OCI-LY1 (cell line): ENCODE results near the gene MAML2.

Experiments used
- H2AFZ ChIP-seq: fragments of 200-600 bp; sonication (generic), shearing (Covaris generic); 2 replicates; pipeline ENCODE4 v1.6.0; 2014; ENCODE audit warnings: antibody characterized with exemption, mild to moderate bottlenecking, low read length
- H3F3A ChIP-seq: fragments of 200-600 bp; sonication (generic), shearing (Covaris generic); 2 replicates; pipeline ENCODE4 v1.6.0; 2014; ENCODE audit warnings: mild to moderate bottlenecking, antibody characterized with exemption, low read length, moderate library complexity; ENCODE audit not compliant: insufficient read depth
- H3K27ac ChIP-seq: fragments of 200-600 bp; sonication (generic); 2 replicates; pipeline ENCODE4 v1.5.1; 2014; ENCODE audit warnings: low read length, mixed run types, mild to moderate bottlenecking, low read depth; ENCODE audit not compliant: poor library complexity, severe bottlenecking
- H3K27me3 ChIP-seq: fragments of 200-600 bp; sonication (generic); 2 replicates; pipeline ENCODE4 v1.6.0; 2014; ENCODE audit warnings: antibody characterized with exemption, mild to moderate bottlenecking, low read length, moderate library complexity; ENCODE audit not compliant: insufficient read depth
- H3K36me3 ChIP-seq: fragments of 200-600 bp; sonication (generic); 2 replicates; pipeline ENCODE4 v1.6.1; 2014; ENCODE audit warnings: mild to moderate bottlenecking, antibody characterized with exemption, low read length, moderate library complexity, mixed read lengths; ENCODE audit not compliant: insufficient read depth
- H3K4me1 ChIP-seq: fragments of 200-600 bp; sonication (generic); 2 replicates; pipeline ENCODE4 v1.5.1; 2014; ENCODE audit warnings: mild to moderate bottlenecking, low read length, moderate library complexity; ENCODE audit not compliant: insufficient read depth, severe bottlenecking
- H3K4me2 ChIP-seq: fragments of 200-600 bp; sonication (generic), shearing (Covaris generic); 2 replicates; pipeline ENCODE4 v1.6.1; 2014; ENCODE audit warnings: low read length
- H3K4me3 ChIP-seq: fragments of 200-600 bp; sonication (generic); 2 replicates; pipeline ENCODE4 v1.5.1; 2014; ENCODE audit warnings: low read length, low read depth, mild to moderate bottlenecking, mixed read lengths; ENCODE audit not compliant: poor library complexity, severe bottlenecking
- H3K79me2 ChIP-seq: fragments of 200-600 bp; shearing (Covaris generic); 2 replicates; pipeline ENCODE4 v1.6.1; 2016; ENCODE audit warnings: mixed run types, low read length, mixed read lengths; ENCODE audit not compliant: insufficient read depth
- H3K9ac ChIP-seq: fragments of 200-600 bp; sonication (generic), shearing (Covaris generic); 2 replicates; pipeline ENCODE4 v1.6.1; 2014; ENCODE audit warnings: mild to moderate bottlenecking, low read length, mixed read lengths
- H3K9me2 ChIP-seq: fragments of 200-600 bp; sonication (generic), shearing (Covaris generic); 2 replicates; pipeline ENCODE4 v1.6.1; 2014; ENCODE audit warnings: low read depth, mild to moderate bottlenecking, low read length, mixed read lengths
- H3K9me3 ChIP-seq: fragments of 200-600 bp; shearing (Covaris generic); 2 replicates; pipeline ENCODE4 v1.6.1; 2014; ENCODE audit warnings: low read length, mixed read lengths
- H4K20me1 ChIP-seq: fragments of 200-600 bp; sonication (generic), shearing (Covaris generic); 2 replicates; pipeline ENCODE4 v1.6.0; 2016; ENCODE audit warnings: mild to moderate bottlenecking, low read length; ENCODE audit not compliant: insufficient read depth
- CTCF ChIP-seq: fragments of 200-600 bp; sonication (generic), shearing (Covaris generic); IDR thresholded peaks from 2 replicates; pipeline ENCODE4 v1.5.1; 2017; ENCODE audit warnings: mild to moderate bottlenecking, antibody characterized with exemption, low read length, moderate library complexity, mixed read lengths
- EZH2 ChIP-seq: fragments of 200-600 bp; sonication (generic), shearing (Covaris generic); IDR thresholded peaks from 2 replicates; pipeline ENCODE4 v1.8.0; 2017; ENCODE audit warnings: borderline replicate concordance, mixed run types, mild to moderate bottlenecking, antibody characterized with exemption, low read length, moderate library complexity, mixed read lengths

MAML2 gene

GRCh38 chr11:96284401-96284800 lies 58.6 kb downstream of the MAML2 start:
- Histone ChIP-seq H3K79me2 (no peaks in the 10 kb centered on the region), H3K36me3 (no peaks in the 10 kb centered on the region), H3K9ac (no peak overlapping the region), H3K4me2 (no peak overlapping the region), H3K27me3 (no peaks in the 10 kb centered on the region), H3K4me3 (no peak overlapping the region), H3F3A (no peaks in the 10 kb centered on the region), H3K9me3 (no peaks in the 10 kb centered on the region), H3K9me2 (no peaks in the 10 kb centered on the region), H3K27ac (no peak overlapping the region), H4K20me1 (no peaks in the 10 kb centered on the region), H3K4me1 (no peaks in the 10 kb centered on the region), H2AFZ (no peak overlapping the region)
- TF ChIP-seq CTCF = no peak
- TF ChIP-seq EZH2 = no peak

DNA sequence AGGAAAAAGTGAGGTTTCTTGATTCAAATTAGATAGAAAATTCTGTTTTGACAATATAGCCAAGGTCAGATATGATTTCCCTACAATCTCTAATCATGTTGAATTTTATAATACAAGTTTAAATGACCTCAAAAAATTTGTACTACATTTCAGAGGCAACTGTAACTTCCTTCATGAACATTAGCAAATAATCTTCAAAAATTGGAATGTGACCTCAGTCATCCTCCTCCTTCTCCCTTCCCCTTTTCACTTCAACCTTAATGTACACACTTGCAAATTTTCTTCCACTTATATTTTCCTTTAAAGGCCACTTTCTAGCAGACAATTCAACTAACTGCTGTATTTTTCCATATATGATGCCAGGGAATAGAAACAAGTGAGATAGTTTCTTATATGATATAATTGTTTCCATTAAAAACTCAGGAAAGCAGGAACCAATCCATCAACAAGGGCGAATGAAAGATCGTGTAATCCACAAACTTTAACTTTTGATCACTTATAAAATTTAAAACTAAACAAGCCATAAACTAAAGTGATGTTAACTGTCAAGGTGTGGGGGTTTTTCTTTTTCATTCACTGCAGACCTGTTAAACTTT lies 60.3 kb downstream of the MAML2 start:
- H3K4me2 ChIP-seq = no peak overlapping the region
- no peaks in the 10 kb centered on the region for H3F3A ChIP-seq
- no peak overlapping the region for H3K9ac ChIP-seq
- TF ChIP-seq CTCF (no peak), EZH2 (no peak)
- no peak overlapping the region for H2AFZ ChIP-seq
- H3K9me3 ChIP-seq = no peaks in the 10 kb centered on the region
- no peaks in the 10 kb centered on the region for H3K27me3 ChIP-seq
- no peak overlapping the region for H3K27ac ChIP-seq
- H3K79me2 ChIP-seq = no peaks in the 10 kb centered on the region
- H3K9me2 ChIP-seq = no peaks in the 10 kb centered on the region
- no peaks in the 10 kb centered on the region for H4K20me1 ChIP-seq
- no peaks in the 10 kb centered on the region for H3K36me3 ChIP-seq
- H3K4me3 ChIP-seq = no peak overlapping the region
- no peaks in the 10 kb centered on the region for H3K4me1 ChIP-seq

DNA sequence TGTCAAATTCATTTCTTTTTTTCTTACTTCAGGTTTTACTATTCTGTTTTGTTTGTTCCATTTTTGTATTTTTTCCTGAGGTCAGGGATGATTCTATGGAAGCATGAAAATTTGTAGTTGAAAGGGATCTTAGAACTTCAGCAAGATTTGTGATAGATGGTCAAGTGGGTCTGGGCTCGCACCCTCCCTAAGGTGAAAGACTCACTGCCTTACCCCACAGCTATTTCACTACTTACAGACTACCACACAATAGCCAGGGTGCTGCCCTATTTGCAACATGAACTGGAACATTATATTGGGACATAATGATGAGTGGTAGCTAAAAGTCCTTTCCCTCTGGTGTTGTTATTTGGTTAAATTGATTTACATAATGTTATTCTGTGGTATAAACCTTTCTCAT lies 62.6 kb downstream of the MAML2 start:
- H3K9me2 ChIP-seq = no peaks in the 10 kb centered on the region
- no peaks in the 10 kb centered on the region for H3K4me1 ChIP-seq
- no peaks in the 10 kb centered on the region for H4K20me1 ChIP-seq

More for the DNA sequence above, 62.6 kb downstream of the MAML2 start:
- H3K9me3 ChIP-seq = no peaks in the 10 kb centered on the region
- no peak overlapping the region for H3K4me2 ChIP-seq
- H3K79me2 ChIP-seq = no peaks in the 10 kb centered on the region
- no peak overlapping the region for H3K27ac ChIP-seq
- TF ChIP-seq EZH2 (no peak), CTCF (no peak)
- no peak overlapping the region for H2AFZ ChIP-seq
- H3K27me3 ChIP-seq = no peaks in the 10 kb centered on the region
- no peak overlapping the region for H3K4me3 ChIP-seq
- no peaks in the 10 kb centered on the region for H3F3A ChIP-seq
- no peak overlapping the region for H3K9ac ChIP-seq
- H3K36me3 ChIP-seq = no peaks in the 10 kb centered on the region
